ENCODE measurements around the gene UBC.
"Not testable (repeated sequence)": the region's sequence is repeated elsewhere in the genome, so short reads cannot be mapped to it uniquely, and the experiment has no call there.

UBC gene

GRCh38 chr12:124911521-124911920, 2.9 kb downstream of the UBC start:
- Histone ChIP-seq H3K4me3 (ENCODE audit: low read depth in 1 of 2, low read length in 2 of 2) (peak overlapping the region in 1 of 2 donors; percentile 24), H3K36me3 (ENCODE audit: insufficient read depth, low read length) (peaks cover 13% of the 10 kb centered on the region), H3K4me1 (ENCODE audit: insufficient read depth, low read length) (peaks cover 41% of the 10 kb centered on the region)
- not testable (repeated sequence) for H3K27ac ChIP-seq (ENCODE audit: low read depth, low read length); H3K9me3 ChIP-seq (ENCODE audit: low read length); H3K27me3 ChIP-seq (ENCODE audit: control insufficient read depth in 1 of 2, insufficient read depth in 2 of 2, low read length in 2 of 2); H3K9ac ChIP-seq (ENCODE audit: low read length)

- Histone ChIP-seq H3K4me3 (ENCODE audit: low read depth in 1 of 2, low read length in 2 of 2) (peak overlapping the region in 1 of 2 donors; percentile 24), H3K27ac (ENCODE audit: low read depth, low read length) (peak overlapping the region; percentile 24), H3K36me3 (ENCODE audit: insufficient read depth, low read length) (peaks cover 13% of the 10 kb centered on the region), H3K4me1 (ENCODE audit: insufficient read depth, low read length) (peaks cover 34% of the 10 kb centered on the region), H3K9ac (ENCODE audit: low read length) (peak overlapping the region; percentile 11), H3K9me3 (ENCODE audit: low read length) (no peaks in the 10 kb centered on the region), H3K27me3 (ENCODE audit: control insufficient read depth in 1 of 2, insufficient read depth in 2 of 2, low read length in 2 of 2) (no peaks in the 10 kb centered on the region)
These were observed 3.6 kb downstream of the UBC start for GRCh38 chr12:124910561-124911478.

GRCh38 chr12:124909831-124910560, 4.5 kb downstream of the UBC start:
- Histone ChIP-seq H3K36me3 (ENCODE audit: insufficient read depth, low read length) (peaks cover 13% of the 10 kb centered on the region), H3K27me3 (ENCODE audit: control insufficient read depth in 1 of 2, insufficient read depth in 2 of 2, low read length in 2 of 2) (no peaks in the 10 kb centered on the region), H3K4me1 (ENCODE audit: insufficient read depth, low read length) (peaks cover 28% of the 10 kb centered on the region), H3K9me3 (ENCODE audit: low read length) (no peaks in the 10 kb centered on the region), H3K27ac (ENCODE audit: low read depth, low read length) (peak overlapping the region; percentile 24), H3K9ac (ENCODE audit: low read length) (no peak overlapping the region), H3K4me3 (ENCODE audit: low read depth in 1 of 2, low read length in 2 of 2) (peak overlapping the region in 1 of 2 donors; percentile 24)

- Histone ChIP-seq H3K4me3 (ENCODE audit: low read depth in 1 of 2, low read length in 2 of 2) (no peak overlapping the region), H3K27me3 (ENCODE audit: control insufficient read depth in 1 of 2, insufficient read depth in 2 of 2, low read length in 2 of 2) (no peaks in the 10 kb centered on the region), H3K27ac (ENCODE audit: low read depth, low read length) (no peak overlapping the region), H3K4me1 (ENCODE audit: insufficient read depth, low read length) (peaks cover 36% of the 10 kb centered on the region), H3K9ac (ENCODE audit: low read length) (no peak overlapping the region), H3K9me3 (ENCODE audit: low read length) (no peaks in the 10 kb centered on the region), H3K36me3 (ENCODE audit: insufficient read depth, low read length) (peaks cover 13% of the 10 kb centered on the region)
These were observed 7.7 kb downstream of the UBC start for GRCh38 chr12:124906606-124907261.

GRCh38 chr12:124904306-124905098, 9.9 kb downstream of the UBC start:
- H3K36me3 ChIP-seq (ENCODE audit: insufficient read depth, low read length), result no peaks in the 10 kb centered on the region
- no peaks in the 10 kb centered on the region for H3K9me3 ChIP-seq (ENCODE audit: low read length)
- H3K4me1 ChIP-seq (ENCODE audit: insufficient read depth, low read length), result peaks cover 14% of the 10 kb centered on the region
- H3K4me3 ChIP-seq (ENCODE audit: low read depth in 1 of 2, low read length in 2 of 2), result peak overlapping the region in 1 of 2 donors; percentile 49
- no peak overlapping the region for H3K9ac ChIP-seq (ENCODE audit: low read length)
- H3K27me3 ChIP-seq (ENCODE audit: control insufficient read depth in 1 of 2, insufficient read depth in 2 of 2, low read length in 2 of 2), result no peaks in the 10 kb centered on the region
- peak overlapping the region; percentile 49 for H3K27ac ChIP-seq (ENCODE audit: low read depth, low read length)

GRCh38 chr12:124902916-124903315, 11.5 kb downstream of the UBC start:
- Histone ChIP-seq H3K4me3 (ENCODE audit: low read depth in 1 of 2, low read length in 2 of 2) (no peak overlapping the region), H3K9me3 (ENCODE audit: low read length) (no peaks in the 10 kb centered on the region), H3K36me3 (ENCODE audit: insufficient read depth, low read length) (no peaks in the 10 kb centered on the region), H3K4me1 (ENCODE audit: insufficient read depth, low read length) (peaks cover 14% of the 10 kb centered on the region), H3K27me3 (ENCODE audit: control insufficient read depth in 1 of 2, insufficient read depth in 2 of 2, low read length in 2 of 2) (no peaks in the 10 kb centered on the region), H3K9ac (ENCODE audit: low read length) (no peak overlapping the region), H3K27ac (ENCODE audit: low read depth, low read length) (no peak overlapping the region)

- H3K27me3 ChIP-seq (ENCODE audit: control insufficient read depth in 1 of 2, insufficient read depth in 2 of 2, low read length in 2 of 2), result no peaks in the 10 kb centered on the region
- H3K9ac ChIP-seq (ENCODE audit: low read length), result no peak overlapping the region
- no peak overlapping the region for H3K4me3 ChIP-seq (ENCODE audit: low read depth in 1 of 2, low read length in 2 of 2)
- H3K4me1 ChIP-seq (ENCODE audit: insufficient read depth, low read length), result peaks cover 14% of the 10 kb centered on the region
- no peaks in the 10 kb centered on the region for H3K36me3 ChIP-seq (ENCODE audit: insufficient read depth, low read length)
- H3K27ac ChIP-seq (ENCODE audit: low read depth, low read length), result no peak overlapping the region
- no peaks in the 10 kb centered on the region for H3K9me3 ChIP-seq (ENCODE audit: low read length)
These were observed 13.4 kb downstream of the UBC start for GRCh38 chr12:124901003-124901402.

- H3K9ac ChIP-seq (ENCODE audit: low read length); H3K27me3 ChIP-seq (ENCODE audit: control insufficient read depth in 1 of 2, insufficient read depth in 2 of 2, low read length in 2 of 2); H3K36me3 ChIP-seq (ENCODE audit: insufficient read depth, low read length); H3K9me3 ChIP-seq (ENCODE audit: low read length); H3K4me3 ChIP-seq (ENCODE audit: low read depth in 1 of 2, low read length in 2 of 2); H3K27ac ChIP-seq (ENCODE audit: low read depth, low read length): not testable (repeated sequence)
- peaks cover 14% of the 10 kb centered on the region for H3K4me1 ChIP-seq (ENCODE audit: insufficient read depth, low read length)
These were observed 14.1 kb downstream of the UBC start for GRCh38 chr12:124900345-124900795.

GRCh38 chr12:124898923-124899294, 15.5 kb downstream of the UBC start:
- H3K9me3 ChIP-seq (ENCODE audit: low read length), result no peaks in the 10 kb centered on the region
- H3K36me3 ChIP-seq (ENCODE audit: insufficient read depth, low read length), result no peaks in the 10 kb centered on the region
- H3K9ac ChIP-seq (ENCODE audit: low read length), result no peak overlapping the region
- no peaks in the 10 kb centered on the region for H3K27me3 ChIP-seq (ENCODE audit: control insufficient read depth in 1 of 2, insufficient read depth in 2 of 2, low read length in 2 of 2)
- no peak overlapping the region for H3K27ac ChIP-seq (ENCODE audit: low read depth, low read length)
- H3K4me1 ChIP-seq (ENCODE audit: insufficient read depth, low read length), result peaks cover 4% of the 10 kb centered on the region
- H3K4me3 ChIP-seq (ENCODE audit: low read depth in 1 of 2, low read length in 2 of 2), result no peak overlapping the region

- Histone ChIP-seq H3K27me3 (ENCODE audit: control insufficient read depth in 1 of 2, insufficient read depth in 2 of 2, low read length in 2 of 2) (no peaks in the 10 kb centered on the region), H3K4me3 (ENCODE audit: low read depth in 1 of 2, low read length in 2 of 2) (no peak overlapping the region), H3K27ac (ENCODE audit: low read depth, low read length) (no peak overlapping the region), H3K36me3 (ENCODE audit: insufficient read depth, low read length) (no peaks in the 10 kb centered on the region), H3K9ac (ENCODE audit: low read length) (no peak overlapping the region), H3K4me1 (ENCODE audit: insufficient read depth, low read length) (peaks cover 4% of the 10 kb centered on the region), H3K9me3 (ENCODE audit: low read length) (no peaks in the 10 kb centered on the region)
These were observed 16.1 kb downstream of the UBC start for GRCh38 chr12:124898200-124898922.

All from muscle layer of colon (tissue), 2 donors.